SU-DHL-6 (cell line): ENCODE measurements around the gene ZNF583.

Source experiments
- EZH2phosphoT487 ChIP-seq: fragments of 200-600 bp; sonication (generic), shearing (Covaris generic); conservative IDR thresholded peaks from 2 replicates; pipeline ENCODE4 v1.6.1; 2018; ENCODE audit warnings: mild to moderate bottlenecking, antibody characterized with exemption, low read length, moderate library complexity, mixed read lengths
- TF ChIP-seq, protein P1 (sequence below): fragments of 200-600 bp; sonication (generic); IDR thresholded peaks from one replicate; pipeline ENCODE4 v1.5.1; 2017; ENCODE audit warnings: antibody characterized with exemption, mild to moderate bottlenecking, low read length, moderate library complexity; ENCODE audit not compliant: insufficient read depth, poor library complexity, severe bottlenecking

GRCh38 chr19:56377105-56377924 lies 26.8 kb upstream of the ZNF583 start:
- TF ChIP-seq, protein P1, sequence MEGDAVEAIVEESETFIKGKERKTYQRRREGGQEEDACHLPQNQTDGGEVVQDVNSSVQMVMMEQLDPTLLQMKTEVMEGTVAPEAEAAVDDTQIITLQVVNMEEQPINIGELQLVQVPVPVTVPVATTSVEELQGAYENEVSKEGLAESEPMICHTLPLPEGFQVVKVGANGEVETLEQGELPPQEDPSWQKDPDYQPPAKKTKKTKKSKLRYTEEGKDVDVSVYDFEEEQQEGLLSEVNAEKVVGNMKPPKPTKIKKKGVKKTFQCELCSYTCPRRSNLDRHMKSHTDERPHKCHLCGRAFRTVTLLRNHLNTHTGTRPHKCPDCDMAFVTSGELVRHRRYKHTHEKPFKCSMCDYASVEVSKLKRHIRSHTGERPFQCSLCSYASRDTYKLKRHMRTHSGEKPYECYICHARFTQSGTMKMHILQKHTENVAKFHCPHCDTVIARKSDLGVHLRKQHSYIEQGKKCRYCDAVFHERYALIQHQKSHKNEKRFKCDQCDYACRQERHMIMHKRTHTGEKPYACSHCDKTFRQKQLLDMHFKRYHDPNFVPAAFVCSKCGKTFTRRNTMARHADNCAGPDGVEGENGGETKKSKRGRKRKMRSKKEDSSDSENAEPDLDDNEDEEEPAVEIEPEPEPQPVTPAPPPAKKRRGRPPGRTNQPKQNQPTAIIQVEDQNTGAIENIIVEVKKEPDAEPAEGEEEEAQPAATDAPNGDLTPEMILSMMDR: no peak
- no peak for TF ChIP-seq EZH2phosphoT487
